ENCODE measurements around the gene SKAP2.

Gene SKAP2, protein sequence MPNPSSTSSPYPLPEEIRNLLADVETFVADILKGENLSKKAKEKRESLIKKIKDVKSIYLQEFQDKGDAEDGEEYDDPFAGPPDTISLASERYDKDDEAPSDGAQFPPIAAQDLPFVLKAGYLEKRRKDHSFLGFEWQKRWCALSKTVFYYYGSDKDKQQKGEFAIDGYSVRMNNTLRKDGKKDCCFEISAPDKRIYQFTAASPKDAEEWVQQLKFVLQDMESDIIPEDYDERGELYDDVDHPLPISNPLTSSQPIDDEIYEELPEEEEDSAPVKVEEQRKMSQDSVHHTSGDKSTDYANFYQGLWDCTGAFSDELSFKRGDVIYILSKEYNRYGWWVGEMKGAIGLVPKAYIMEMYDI

DNA sequence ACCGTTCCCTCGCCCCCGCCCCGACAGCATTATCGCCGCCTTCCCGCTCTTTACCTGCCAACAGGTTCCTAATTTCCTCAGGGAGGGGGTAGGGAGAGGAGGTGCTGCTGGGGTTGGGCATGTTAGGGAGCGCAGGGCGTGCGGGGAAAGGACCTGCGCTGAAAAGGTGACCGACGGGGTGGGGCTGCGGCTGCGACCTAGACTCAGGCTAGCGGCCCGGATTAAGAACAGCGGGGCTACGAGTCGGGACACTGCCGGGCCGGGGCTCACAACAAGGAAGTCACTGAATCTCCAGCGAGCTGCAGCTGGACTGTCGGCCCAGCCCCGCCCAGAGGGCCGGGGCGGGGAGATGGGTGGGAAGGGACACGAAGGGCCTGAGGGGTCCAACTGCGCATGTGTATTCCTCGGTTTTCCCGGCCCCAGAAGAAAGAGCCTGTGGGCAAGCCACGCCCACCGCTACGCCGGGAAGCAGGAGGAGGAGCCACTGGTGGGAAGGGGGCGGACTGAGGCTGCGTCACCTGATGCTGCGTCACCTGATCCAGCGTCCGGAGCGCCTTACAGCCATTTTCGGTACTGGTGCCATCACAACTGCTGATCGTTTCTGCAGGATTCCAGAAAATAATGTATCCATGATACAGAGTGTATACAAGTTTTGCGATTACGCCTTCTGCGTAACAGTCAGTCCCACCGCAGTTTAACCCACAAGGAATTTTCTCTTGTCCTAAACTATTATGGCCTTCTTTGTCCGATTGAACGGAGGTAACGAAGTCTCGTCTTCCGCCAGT, at the start of gene SKAP2:
Gene SKAP2, minus strand, starts transcription at position 282 of the 785 bp plus-strand sequence. Its CDS starts 161 bp downstream, at position 121.
- DNase-seq (ENCODE audit: low read depth, low spot score), result peak; percentile 59

DNA sequence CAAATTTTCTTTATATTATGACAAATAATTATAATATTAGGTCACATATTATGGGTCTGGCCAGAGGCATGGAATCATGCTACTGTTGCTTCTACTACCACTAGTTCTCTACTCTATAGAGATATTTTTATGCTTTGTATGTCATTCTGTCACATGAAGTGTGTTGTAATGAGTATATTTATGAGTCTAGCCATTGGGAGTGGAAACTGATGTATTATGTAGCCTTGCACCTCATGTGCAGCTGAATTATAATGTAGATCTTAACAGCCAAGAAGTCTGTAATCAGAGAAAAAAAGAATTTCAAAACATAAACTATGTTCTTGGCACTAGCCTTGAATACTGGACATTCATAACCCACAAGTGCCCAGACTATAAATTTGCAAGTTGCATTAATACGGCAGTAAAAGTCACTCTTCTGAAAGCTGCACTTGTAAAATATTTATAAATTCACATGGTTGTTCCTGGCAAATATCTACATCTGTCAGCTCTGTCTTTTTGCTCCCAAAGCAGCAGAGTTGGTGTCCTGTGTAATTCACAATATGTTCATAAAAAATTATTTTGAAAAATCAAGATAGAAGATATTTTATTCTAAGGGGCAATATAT, 48.6 kb upstream of the SKAP2 start:
- no peak for DNase-seq (ENCODE audit: low read depth, low spot score)

DNA sequence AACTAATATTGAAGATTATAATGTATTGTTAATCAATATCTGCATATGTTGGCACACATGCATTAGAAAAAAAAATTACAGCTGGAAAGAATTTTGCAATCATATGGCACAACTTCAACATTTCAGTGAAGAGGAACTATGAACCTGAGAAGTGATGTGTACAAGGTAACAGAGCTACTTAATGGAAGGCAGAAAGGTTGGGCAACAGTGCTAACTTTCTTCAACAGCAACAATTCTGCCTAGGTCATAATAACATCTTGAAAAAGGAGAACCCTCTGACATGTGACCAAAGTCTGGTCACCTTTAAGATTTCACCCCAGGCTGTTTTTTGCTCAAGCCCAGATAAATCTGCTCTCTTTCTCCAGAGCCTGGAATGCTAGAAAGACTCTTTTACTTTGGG, 47.9 kb upstream of the SKAP2 start:
- DNase-seq (ENCODE audit: low read depth, low spot score), result no peak

DNA sequence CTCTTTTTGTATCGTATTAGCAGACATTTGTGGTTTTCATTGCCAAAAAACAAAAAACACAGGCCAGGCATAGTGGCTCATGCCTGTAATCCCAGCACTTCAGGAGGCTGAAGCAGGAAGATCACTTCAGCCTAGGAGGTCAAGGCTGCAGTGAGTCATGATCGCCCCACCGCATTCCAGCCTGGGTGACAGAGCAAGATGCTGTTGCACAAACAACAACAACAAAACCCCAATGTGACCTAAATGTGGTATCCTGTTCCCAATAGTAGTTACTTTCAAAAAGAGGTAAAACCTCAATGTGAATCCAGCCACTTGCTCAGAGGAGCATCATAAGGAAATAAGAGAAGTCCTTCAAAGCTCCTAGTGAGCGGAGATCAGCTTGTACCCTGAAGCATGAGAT, 45.8 kb upstream of the SKAP2 start:
- DNase-seq (ENCODE audit: low read depth, low spot score), result no peak

DNA sequence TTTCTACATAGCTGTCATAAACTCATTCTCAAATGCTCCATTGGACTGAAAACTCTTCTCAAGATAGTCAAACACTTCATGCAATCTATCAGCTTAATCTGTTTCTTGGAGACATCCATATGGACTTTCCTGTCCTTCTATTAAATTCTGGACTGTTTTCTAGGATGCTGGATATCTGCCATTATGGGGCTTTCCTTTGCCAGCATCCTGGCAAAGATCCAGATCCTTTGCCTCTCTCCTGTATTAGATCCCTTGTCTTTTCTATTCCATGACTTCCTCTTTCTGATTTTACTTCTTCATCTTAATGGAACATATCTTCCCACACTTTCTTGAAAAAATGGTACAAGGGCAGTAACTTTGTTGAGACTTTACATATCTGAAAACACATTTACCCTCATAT, 35.9 kb upstream of the SKAP2 start:
- no peak for DNase-seq (ENCODE audit: low read depth, low spot score)

DNA sequence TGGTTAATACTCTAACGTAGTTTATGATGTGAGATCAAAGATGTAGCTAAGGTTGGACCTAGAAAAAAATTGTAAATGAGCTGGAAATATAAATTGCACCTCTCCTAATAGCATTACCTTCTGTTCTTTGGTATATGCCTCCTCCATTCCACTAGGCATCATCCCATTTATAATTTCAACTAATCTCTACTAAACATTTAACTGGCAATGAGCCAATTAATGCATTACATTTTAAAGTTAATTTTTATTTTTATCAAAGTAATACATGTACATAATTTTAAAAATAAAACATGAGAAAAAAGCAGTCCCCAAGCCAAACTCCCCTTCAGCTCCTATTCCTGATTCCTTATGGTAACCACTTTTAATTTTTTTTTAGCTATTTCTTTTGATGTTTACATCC, 35.1 kb upstream of the SKAP2 start:
- DNase-seq (ENCODE audit: low read depth, low spot score), result no peak

DNA sequence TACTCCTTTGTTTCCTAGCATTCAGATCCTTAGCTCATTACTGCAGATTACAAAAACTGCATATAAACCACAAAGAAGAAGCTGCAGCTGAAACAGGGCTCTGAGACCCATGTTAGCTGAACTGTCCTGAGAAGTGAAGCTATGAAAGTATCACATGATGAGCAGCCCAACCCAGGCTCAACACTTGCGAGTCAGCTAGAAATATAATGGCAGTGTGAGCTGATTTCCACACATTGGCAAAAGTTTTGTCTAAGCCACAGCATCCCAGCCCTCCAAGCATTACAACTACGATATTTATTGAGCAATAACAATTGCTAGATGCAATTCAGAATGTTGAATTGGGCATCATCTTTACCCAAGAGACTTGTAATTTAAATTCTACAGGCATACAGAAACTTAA, 34.5 kb upstream of the SKAP2 start:
- no peak for DNase-seq (ENCODE audit: low read depth, low spot score)

DNA sequence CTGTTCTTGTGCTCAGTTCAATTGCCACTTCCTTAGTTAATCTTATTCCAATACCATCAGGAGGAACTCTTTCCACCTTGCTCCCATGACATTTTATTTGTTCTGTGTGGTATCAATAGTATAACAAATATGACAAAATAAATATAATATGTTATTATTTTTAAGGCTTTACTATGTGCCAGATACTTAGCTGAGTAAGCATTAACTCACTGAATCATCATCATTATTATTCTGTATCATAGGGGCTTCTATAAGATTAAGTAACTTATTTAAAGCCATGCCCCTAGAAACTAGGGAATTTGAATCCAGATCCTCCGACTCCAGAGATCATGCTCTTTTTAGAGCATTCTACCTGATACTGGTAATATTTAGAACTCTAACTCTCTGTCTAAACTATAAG, 33.5 kb upstream of the SKAP2 start:
- DNase-seq (ENCODE audit: low read depth, low spot score), result no peak

DNA sequence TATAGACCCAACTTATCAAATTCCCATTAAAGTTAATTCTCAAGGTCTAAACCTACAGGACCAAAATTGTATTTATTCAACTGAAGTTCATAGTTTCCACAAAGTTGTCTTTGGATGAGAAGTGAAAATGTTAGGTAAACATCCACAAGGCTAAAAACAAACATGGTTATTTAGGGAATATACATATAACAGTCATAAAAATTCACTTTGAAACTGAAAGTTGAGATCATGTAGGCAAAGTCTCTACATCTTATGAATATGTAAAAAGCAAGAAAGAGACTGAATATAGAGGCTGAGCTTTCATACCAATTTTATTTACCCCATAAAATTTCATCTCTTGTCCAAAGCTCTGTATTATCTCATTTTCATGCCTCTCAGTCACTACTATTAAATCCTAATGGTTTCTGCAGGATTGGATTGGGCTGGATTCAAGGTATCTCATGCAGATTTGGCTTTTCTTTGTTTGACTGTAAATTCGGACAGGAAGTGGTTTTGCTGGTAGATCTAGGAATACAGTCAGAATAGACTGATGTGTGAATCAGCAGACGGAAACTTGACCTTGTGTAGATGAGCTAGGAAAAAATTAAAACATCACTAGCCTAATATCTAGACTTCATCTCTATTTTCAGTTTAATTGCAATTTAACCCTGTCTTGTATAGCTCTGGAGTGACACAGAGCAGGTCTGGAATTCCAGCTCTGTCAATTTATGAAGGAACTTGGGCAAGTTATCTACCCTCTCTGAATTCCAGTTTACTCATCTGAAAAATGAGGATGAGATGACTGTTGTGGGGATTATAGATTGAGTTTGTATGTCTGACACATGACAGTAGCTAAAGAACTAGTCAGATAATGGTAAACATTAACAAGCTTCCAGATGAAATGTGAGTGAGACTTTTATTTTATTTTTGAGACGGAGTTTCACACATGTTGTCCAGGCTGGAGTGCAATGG, 27.3 kb upstream of the SKAP2 start:
- no peak for DNase-seq (ENCODE audit: low read depth, low spot score)

DNA sequence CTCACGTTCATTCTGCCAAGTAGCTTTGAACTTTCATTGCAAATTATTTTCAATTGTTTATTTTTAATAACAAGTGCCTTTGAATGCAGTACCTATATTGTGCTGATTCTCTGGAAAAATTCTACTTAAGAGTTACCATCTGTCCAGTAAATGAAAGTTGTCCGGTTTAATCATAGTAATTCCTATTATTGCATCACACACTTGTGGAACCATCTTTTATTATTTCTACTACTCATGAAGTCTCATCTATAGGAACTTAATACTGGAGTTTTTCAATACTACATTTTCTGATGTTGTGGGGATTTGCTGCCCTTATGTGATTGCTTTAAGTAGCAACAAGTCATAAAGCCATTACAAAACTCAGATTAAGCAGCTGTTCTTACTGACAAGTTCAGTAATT, 16.5 kb upstream of the SKAP2 start:
- DNase-seq (ENCODE audit: low read depth, low spot score), result no peak

DNA sequence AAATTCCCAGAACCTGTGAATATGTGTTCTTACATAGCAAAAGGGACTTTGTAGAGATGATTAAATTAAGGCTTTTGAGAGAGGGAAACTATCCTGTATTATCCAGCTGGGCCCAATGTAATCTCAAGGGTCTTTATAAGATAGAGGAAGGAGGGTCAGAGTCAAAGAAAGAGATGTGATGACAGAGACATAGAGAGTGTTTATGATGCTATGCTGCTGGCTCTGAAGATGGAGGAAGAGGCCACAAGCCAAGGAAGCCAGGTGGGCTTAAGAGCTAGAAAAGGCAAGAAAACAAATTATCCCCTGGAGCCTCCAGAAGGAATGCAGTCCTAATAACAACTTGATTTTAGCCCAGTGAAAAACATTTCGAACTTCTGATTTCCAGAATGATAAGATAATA, 15.3 kb upstream of the SKAP2 start:
- DNase-seq (ENCODE audit: low read depth, low spot score), result no peak

DNA sequence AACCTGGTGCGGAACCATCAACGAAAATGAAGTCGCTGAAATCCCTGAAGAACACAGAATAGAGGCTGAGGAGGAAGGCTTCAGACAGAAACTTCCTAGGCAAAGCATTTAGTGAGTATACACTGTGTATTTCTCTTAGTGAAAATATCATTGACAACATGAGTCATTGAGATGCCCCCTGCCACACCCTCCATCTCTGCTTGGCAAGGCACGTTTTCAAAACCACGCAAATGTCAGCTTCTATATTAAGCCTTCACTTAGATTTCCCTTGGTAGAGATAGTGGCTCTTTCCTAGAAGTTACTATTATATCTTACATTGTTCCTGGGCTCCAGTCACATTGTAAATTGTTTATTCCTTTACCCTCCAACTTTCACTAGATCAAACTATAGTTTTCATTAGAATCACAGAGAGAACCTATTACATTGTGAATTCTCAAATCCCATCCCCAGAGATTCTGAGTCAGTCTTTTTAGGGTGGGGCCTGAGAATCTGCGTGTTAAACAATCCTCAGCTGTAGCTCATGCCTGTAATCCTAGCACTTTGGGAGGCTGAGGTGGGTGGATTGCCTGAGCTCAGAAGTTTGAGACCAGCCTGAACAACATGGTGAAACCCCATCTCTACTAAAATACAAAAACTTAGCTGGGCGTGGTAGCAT, 4.6 kb upstream of the SKAP2 start:
- DNase-seq (ENCODE audit: low read depth, low spot score), result no peak

DNA sequence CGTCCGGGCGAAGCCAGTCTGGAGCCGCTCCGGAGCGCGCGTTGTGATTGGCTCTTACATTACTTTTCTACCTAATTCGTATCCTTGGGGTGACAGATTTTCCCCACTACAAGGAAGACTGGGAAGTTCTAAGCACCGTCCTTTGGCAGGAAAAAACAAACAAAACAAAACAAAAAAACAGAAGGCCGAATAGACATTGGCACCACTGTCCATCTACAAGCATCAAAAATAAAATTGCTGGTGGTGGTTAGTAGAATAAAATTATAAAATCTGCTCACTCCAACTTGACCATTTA, 651 bp upstream of the SKAP2 start:
- DNase-seq (ENCODE audit: low read depth, low spot score), result no peak

DNA sequence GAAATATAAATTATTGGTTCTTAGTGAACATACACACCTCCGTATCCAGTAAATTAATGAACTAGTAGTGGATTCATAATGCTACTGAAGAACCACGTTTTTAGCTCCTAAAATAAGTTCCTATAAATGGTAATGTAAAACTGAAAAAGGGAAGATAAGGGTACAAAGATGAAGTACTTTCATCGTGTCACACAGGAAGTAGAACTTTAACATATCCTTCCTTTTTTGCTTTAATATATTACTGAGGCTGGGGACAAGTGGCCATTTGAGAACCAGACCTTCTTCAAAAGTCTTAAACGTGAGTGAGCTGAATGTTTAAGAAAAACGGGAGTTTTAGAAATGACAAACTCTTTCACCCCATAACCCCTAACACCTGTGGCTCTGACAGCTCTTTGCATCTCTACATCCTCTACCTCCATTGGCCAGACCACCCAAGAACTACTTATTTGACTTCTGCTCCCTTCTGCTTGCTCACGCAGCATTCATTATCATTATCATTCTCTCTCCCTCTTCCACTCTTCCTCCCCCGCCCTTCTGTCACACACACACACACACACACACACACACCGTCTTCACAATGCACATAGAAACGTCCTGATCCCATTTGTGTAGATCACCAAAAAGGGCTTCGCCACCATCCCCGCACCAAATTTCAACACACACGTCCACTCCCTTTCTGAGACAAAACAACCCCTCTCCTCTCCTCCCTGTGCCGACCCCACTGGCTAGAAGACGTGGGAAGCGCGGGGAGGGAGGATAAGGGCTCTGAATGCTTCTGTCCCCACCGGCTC, 677 bp downstream of the SKAP2 start:
- DNase-seq (ENCODE audit: low read depth, low spot score), result no peak

DNA sequence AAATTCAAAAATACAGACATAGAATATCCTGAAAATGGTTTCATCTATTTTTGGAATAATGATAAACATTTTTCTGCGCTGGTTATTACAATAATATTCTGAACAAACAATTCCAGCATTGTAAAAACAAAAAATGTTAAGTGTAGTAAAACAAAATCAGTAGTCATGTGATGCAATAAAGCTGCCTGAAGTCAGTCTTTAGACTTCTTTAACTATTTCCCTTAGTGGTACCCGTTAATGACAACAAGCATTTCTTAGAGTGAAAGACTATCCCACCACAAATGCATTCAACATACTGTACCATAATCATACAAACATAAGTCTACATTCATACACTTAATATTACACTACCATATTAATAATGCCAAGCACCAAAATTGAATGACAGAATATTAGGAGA, 1.6 kb downstream of the SKAP2 start:
- DNase-seq (ENCODE audit: low read depth, low spot score), result no peak

DNA sequence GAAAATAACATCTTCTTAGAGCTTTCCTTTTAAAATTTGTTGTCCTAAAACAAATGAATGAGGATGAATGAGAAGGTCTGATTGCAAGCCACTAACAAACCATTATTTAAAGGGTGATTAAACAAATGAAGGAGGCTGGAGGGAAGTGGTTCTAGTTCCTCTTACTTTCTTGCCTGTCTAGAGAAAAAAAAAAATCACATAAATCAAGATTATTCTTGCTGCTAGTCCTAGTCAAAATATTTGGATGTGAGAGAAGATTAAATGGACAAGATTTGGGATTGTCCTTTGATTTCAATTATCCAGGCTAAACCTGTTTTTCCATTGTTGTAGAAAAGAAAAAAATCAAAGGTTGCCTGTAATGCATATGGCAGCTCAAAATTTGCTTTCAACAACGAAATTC, 3.3 kb downstream of the SKAP2 start:
- DNase-seq (ENCODE audit: low read depth, low spot score), result no peak

DNA sequence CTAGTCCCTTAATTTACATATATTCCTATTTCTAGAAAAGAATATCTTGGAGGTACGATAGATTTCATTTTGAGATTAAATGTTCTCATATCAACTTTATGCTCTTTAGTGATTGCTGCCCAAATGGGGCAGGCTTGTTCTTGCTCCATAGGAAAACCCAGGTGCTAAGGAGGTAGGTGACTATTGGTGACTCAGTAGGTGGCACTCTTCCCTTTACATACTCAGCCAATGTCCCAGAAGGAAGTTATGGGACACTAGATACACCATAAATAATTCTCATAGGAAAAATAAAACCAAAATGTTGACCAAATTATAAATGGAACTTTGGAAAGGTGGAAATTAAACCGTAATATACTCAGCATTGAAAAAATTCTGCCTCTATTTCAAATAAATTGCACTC, 4.0 kb downstream of the SKAP2 start:
- no peak for DNase-seq (ENCODE audit: low read depth, low spot score)

DNA sequence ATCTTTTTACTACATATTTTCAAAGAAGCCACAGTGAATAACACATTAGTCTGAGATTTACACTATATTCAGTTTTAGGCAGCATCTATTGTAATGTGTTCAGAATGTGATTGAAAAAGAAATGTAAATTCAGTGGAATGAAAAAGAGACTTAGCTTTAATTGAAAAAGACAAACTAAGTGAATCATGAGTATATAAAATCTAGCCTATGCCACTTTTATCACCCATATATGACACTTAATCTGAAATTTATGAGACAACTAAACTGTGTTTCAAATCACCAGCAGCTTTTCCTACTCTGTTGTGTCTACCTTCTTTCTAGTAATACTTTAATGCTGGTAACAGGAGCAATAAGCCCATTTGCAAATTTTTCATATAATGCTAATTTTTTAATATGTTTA, 4.7 kb downstream of the SKAP2 start:
- no peak for DNase-seq (ENCODE audit: low read depth, low spot score)

DNA sequence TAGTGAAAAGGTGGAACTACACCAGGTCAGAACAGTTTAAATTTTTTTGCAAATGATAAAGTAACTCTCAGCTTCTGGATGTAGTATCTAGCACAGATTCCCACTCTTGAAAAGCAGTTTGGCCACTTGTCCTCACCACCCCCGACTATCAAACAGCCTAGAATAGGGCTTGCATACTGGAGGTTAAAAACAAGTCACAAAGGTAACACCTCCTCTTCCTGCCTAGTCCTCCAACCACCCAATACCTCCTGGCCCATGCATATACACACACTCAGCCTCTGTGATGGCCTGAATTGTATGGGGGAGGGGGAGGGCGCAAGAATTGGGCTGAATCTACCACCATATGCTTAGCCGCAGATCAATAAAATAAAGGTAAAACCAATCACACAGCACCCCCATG, 5.7 kb downstream of the SKAP2 start:
- DNase-seq (ENCODE audit: low read depth, low spot score), result no peak

DNA sequence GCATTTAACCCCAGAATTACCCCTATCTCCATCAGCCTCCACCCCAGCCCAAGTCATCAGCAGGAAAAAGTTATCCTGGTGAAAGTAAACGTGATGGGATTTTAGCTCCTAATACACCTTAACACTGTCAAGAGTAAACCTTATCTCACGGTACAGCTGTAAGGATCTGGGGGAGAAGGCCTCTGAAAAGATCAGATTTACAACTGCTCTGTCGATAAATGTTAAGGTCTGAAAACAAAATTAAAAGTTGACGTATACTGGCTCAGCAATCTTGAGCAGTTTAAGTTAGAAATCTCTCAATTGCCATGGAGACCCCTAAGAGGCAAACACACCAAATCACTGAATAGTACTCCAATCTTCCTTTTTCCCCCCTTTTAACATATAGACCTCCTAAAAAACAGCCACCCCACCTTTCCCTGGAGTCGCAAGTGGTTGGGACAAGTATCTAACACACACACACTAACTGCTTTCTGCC, 6.1 kb downstream of the SKAP2 start:
- no peak for DNase-seq (ENCODE audit: low read depth, low spot score)
